Measurements from ENCODE around the gene BMPER.

- TF ChIP-seq GATA3 (IDR thresholded peaks at IDR 0.05; ENCODE audit: low read depth, low read length): no peak
- TF ChIP-seq GATA2 (IDR thresholded peaks at IDR 0.05; ENCODE audit: low read depth, low read length): no peak
These were observed 120.3 kb downstream of the BMPER start for GRCh38 chr7:34025600-34025999.

Measured in SH-SY5Y (cell line).